Body of pancreas (tissue), 4 donors: ENCODE measurements around the gene SYN1.

ENCODE experiments used
- POLR2A ChIP-seq, 3 donors: fragments of 450-650 bp; IDR thresholded peaks; one replicate each; pipeline ENCODE4 v1.6.1; 2016; ENCODE audit warnings: antibody characterized with exemption in 3 of 3, mild to moderate bottlenecking in 2 of 3
- TF ChIP-seq, protein P1 (sequence below), 7 experiments: fragments of 450-650 bp in 4 of 7; fragments of 200-600 bp in 3 of 7; sonication (generic) in 3 of 7; IDR thresholded peaks; one replicate each; pipeline ENCODE4 v1.5.1; 2016 to 2019; ENCODE audit warnings: antibody characterized with exemption in 7 of 7

DNA sequence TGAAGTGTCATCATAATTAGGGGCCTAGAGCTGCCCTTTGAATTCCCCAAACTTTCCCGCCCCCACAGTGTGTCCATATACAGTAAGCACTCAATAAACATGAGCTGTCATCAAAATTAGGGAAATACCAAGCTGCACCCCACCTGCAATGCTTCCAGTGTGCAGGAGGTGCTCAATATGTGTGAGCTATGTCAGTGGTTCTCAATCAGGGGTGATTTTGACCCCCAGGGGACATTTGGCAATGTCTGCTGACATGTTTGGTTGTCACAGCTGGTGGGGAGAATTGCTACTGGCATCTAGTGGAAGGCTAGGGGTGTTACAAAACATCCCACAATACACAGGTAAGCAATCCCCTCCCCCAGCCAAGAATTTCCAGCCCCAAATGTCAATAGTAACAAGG is 9.3 kb upstream of the SYN1 start:
- TF ChIP-seq, protein P1, sequence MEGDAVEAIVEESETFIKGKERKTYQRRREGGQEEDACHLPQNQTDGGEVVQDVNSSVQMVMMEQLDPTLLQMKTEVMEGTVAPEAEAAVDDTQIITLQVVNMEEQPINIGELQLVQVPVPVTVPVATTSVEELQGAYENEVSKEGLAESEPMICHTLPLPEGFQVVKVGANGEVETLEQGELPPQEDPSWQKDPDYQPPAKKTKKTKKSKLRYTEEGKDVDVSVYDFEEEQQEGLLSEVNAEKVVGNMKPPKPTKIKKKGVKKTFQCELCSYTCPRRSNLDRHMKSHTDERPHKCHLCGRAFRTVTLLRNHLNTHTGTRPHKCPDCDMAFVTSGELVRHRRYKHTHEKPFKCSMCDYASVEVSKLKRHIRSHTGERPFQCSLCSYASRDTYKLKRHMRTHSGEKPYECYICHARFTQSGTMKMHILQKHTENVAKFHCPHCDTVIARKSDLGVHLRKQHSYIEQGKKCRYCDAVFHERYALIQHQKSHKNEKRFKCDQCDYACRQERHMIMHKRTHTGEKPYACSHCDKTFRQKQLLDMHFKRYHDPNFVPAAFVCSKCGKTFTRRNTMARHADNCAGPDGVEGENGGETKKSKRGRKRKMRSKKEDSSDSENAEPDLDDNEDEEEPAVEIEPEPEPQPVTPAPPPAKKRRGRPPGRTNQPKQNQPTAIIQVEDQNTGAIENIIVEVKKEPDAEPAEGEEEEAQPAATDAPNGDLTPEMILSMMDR (IDR thresholded peaks at IDR 0.05) = no peak
- TF ChIP-seq POLR2A (IDR thresholded peaks at IDR 0.05) = no peak
